HEK293 (cell line): ENCODE measurements around the gene OAT.
A peak's percentile ranks its signal among the peaks of the same experiment; 100 is the strongest.

ENCODE experiments used
- CTCF ChIA-PET: fragments of 350-600 bp; formaldehyde crosslinking; extraction: SDS; loops from one replicate; lab custom pipeline; 2021; ENCODE audit warnings: antibody characterized with exemption; lab: Yijun Ruan, JAX
- POLR2A ChIA-PET: fragments of 300-600 bp; formaldehyde crosslinking; extraction: SDS; loops from one replicate; lab custom pipeline; 2020; ENCODE audit warnings: antibody characterized with exemption, inconsistent platforms; lab: Yijun Ruan, JAX
- H3K27ac ChIP-seq: fragments of 200-500 bp; sonication (Bioruptor generic); 2 replicates; pipeline ENCODE4 v1.5.1; 2014; ENCODE audit warnings: low read depth, low read length, control low read depth, inconsistent platforms; ENCODE audit errors: extremely low read depth
- H3K36me3 ChIP-seq, 2 experiments: fragments of 200-500 bp in 1 of 2; sonication (Bioruptor generic) in 1 of 2; 1 replicate in 1 of 2; 2 replicates in 1 of 2; pipeline ENCODE4 v1.5.1; 2014 to 2017; ENCODE audit warnings: inconsistent platforms in 2 of 2, low read length in 2 of 2; ENCODE audit not compliant: control insufficient read depth in 2 of 2, insufficient read depth in 1 of 2
- H3K4me1 ChIP-seq: fragments of 200-500 bp; sonication (Bioruptor generic); 2 replicates; pipeline ENCODE4 v1.5.1; 2014; ENCODE audit warnings: mild to moderate bottlenecking, low read length, inconsistent platforms; ENCODE audit not compliant: control insufficient read depth, insufficient read depth
- H3K4me3 ChIP-seq: 2 replicates; pipeline ENCODE4 v1.5.1; 2011; ENCODE audit warnings: low read depth, mild to moderate bottlenecking, control low read depth, low read length, moderate library complexity
- H3K9me3 ChIP-seq: fragments of 200-500 bp; sonication (Bioruptor generic); 2 replicates; pipeline ENCODE4 v1.5.1; 2014; ENCODE audit warnings: low read depth, low read length, inconsistent platforms; ENCODE audit not compliant: control insufficient read depth, insufficient read depth
- HIC1 ChIP-seq: fragments of 450-650 bp; formaldehyde crosslinking; IDR thresholded peaks from 2 replicates; pipeline ENCODE4 v1.5.1; 2016; ENCODE audit warnings: missing biosample characterization, missing genetic modification characterization
- HOXA7 ChIP-seq: sonication (generic); formaldehyde crosslinking; IDR thresholded peaks from 2 replicates; pipeline ENCODE4 v1.8.1; 2022; ENCODE audit warnings: missing genetic modification reagents, borderline replicate concordance
- KLF1 ChIP-seq: fragments of 450-650 bp; formaldehyde crosslinking; IDR thresholded peaks from 2 replicates; pipeline ENCODE4 v1.5.1; 2016; ENCODE audit warnings: missing biosample characterization, missing genetic modification characterization
- KLF9 ChIP-seq: fragments of 450-650 bp; formaldehyde crosslinking; IDR thresholded peaks from 2 replicates; pipeline ENCODE4 v1.5.1; 2016; ENCODE audit warnings: missing biosample characterization, missing genetic modification characterization, low read depth
- OSR2 ChIP-seq: fragments of 450-650 bp; formaldehyde crosslinking; IDR thresholded peaks from 2 replicates; pipeline ENCODE4 v1.5.1; 2016; ENCODE audit warnings: missing biosample characterization, missing genetic modification characterization
- PBX3 ChIP-seq: sonication (generic); formaldehyde crosslinking; IDR thresholded peaks from 2 replicates; pipeline ENCODE4 v1.8.1; 2022; ENCODE audit warnings: mild to moderate bottlenecking, moderate library complexity, missing genetic modification reagents
- REPIN1 ChIP-seq: fragments of 450-650 bp; formaldehyde crosslinking; IDR thresholded peaks from 2 replicates; pipeline ENCODE4 v1.5.1; 2017; ENCODE audit warnings: missing biosample characterization, missing genetic modification characterization, low read depth
- ZBTB17 ChIP-seq: fragments of 450-650 bp; formaldehyde crosslinking; IDR thresholded peaks from 2 replicates; pipeline ENCODE4 v1.5.1; 2016; ENCODE audit warnings: missing biosample characterization, missing genetic modification characterization
- ZBTB21 ChIP-seq: fragments of 450-650 bp; formaldehyde crosslinking; IDR thresholded peaks from 2 replicates; pipeline ENCODE4 v1.5.1; 2017; ENCODE audit warnings: missing biosample characterization, missing genetic modification characterization
- ZFHX2 ChIP-seq: fragments of 450-650 bp; formaldehyde crosslinking; conservative IDR thresholded peaks from 2 replicates; pipeline ENCODE4 v1.5.1; 2016; ENCODE audit warnings: missing biosample characterization, missing genetic modification characterization
- ZNF341 ChIP-seq: fragments of 450-650 bp; formaldehyde crosslinking; IDR thresholded peaks from 2 replicates; pipeline ENCODE4; 2016; ENCODE audit warnings: low read depth, missing biosample characterization, missing genetic modification characterization
- ZNF394 ChIP-seq: fragments of 450-650 bp; formaldehyde crosslinking; IDR thresholded peaks from 2 replicates; pipeline ENCODE4 v1.5.1; 2016; ENCODE audit warnings: missing biosample characterization, missing genetic modification characterization, mild to moderate bottlenecking, moderate library complexity, borderline replicate concordance
- ZNF585B ChIP-seq: fragments of 450-650 bp; formaldehyde crosslinking; IDR thresholded peaks from 2 replicates; pipeline ENCODE4 v1.5.1; 2016; ENCODE audit warnings: missing biosample characterization, missing genetic modification characterization
- ZNF610 ChIP-seq: fragments of 450-650 bp; formaldehyde crosslinking; IDR thresholded peaks from 2 replicates; pipeline ENCODE4 v1.5.1; 2016; ENCODE audit warnings: missing biosample characterization, missing genetic modification characterization, borderline replicate concordance
- ZNF626 ChIP-seq: fragments of 450-650 bp; sonication (Bioruptor Pico); formaldehyde crosslinking; IDR thresholded peaks from 2 replicates; pipeline ENCODE4 v1.5.1; 2018; ENCODE audit warnings: missing biosample characterization, missing genetic modification characterization, inconsistent platforms

The OAT gene

GRCh38 chr10:124460144-124460543 lies 41.4 kb upstream of the OAT start:
- TF ChIP-seq ZFHX2 (tag by site-specific recombination): 0 out of 2 replicates have a peak, but pooled peaks have one; percentile 21
- TF ChIP-seq HOXA7: no peak
- no peaks in the 10 kb centered on the region for H3K4me1 ChIP-seq
- POLR2A ChIA-PET: interaction anchor here (1.1 to 2.1 kb wide), 2 partner anchors 10 to 41 kb away, joined by 3 to 6 read pairs; partner anchors contain the start of genes NKX1-2 and OAT

GRCh38 chr10:124459395-124459794 lies 40.7 kb upstream of the OAT start:
- POLR2A ChIA-PET: interaction anchor here (2.1 kb wide), 1 partner anchor 40 kb away, joined by 6 read pairs; the partner anchor contains the start of gene OAT
- TF ChIP-seq KLF9 (tag by site-specific recombination) (no peak), KLF1 (tag by site-specific recombination) (no peak), ZBTB21 (tag by site-specific recombination) (no peak)
- Histone ChIP-seq H3K36me3 (no peaks in the 10 kb centered on the region; a peak in 1 of 3 replicates), H3K4me3 (no peak overlapping the region), H3K4me1 (no peaks in the 10 kb centered on the region), H3K27ac (no peak overlapping the region), H3K9me3 (no peaks in the 10 kb centered on the region)
- CTCF ChIA-PET: no interaction called here

More at GRCh38 chr10:124460144-124460543, 41.4 kb upstream of the OAT start:
- CTCF ChIA-PET: no interaction called here
- no peak overlapping the region for H3K4me3 ChIP-seq
- H3K36me3 ChIP-seq: no peaks in the 10 kb centered on the region; a peak in 1 of 3 replicates
- H3K9me3 ChIP-seq: no peaks in the 10 kb centered on the region
- H3K27ac ChIP-seq: no peak overlapping the region

GRCh38 chr10:124458889-124459288 lies 40.2 kb upstream of the OAT start:
- Histone ChIP-seq H3K9me3 (no peaks in the 10 kb centered on the region), H3K4me3 (no peak overlapping the region), H3K4me1 (no peaks in the 10 kb centered on the region), H3K27ac (no peak overlapping the region), H3K36me3 (no peaks in the 10 kb centered on the region; a peak in 1 of 3 replicates)
- TF ChIP-seq ZNF394 (tag by site-specific recombination) (no peak), ZNF341 (tag by site-specific recombination) (0 out of 2 replicates have a peak, but pooled peaks have one; percentile 16), ZNF585B (tag by site-specific recombination) (no peak), PBX3 (CRISPR knock-in tag) (no peak), REPIN1 (no peak)
- ChIA-PET CTCF (no interaction called here), POLR2A (interaction anchor here (2.1 kb wide), 1 partner anchor 40 kb away, joined by 6 read pairs; the partner anchor contains the start of gene OAT)

- Histone ChIP-seq H3K36me3 (no peaks in the 10 kb centered on the region; a peak in 1 of 3 replicates), H3K9me3 (no peaks in the 10 kb centered on the region), H3K27ac (no peak overlapping the region), H3K4me1 (no peaks in the 10 kb centered on the region), H3K4me3 (no peak overlapping the region)
- POLR2A ChIA-PET: interaction anchor here (2.1 kb wide), 1 partner anchor 39 kb away, joined by 6 read pairs; the partner anchor contains the start of gene OAT
- CTCF ChIA-PET: no interaction called here
- TF ChIP-seq ZBTB17 (0 out of 2 replicates have a peak, but pooled peaks have one; percentile 44), ZNF610 (tag by site-specific recombination) (no peak)
Measured at GRCh38 chr10:124458473-124458872, 39.8 kb upstream of the OAT start.

- Histone ChIP-seq H3K27ac (no peak overlapping the region), H3K36me3 (no peaks in the 10 kb centered on the region), H3K4me1 (no peaks in the 10 kb centered on the region), H3K4me3 (no peak overlapping the region), H3K9me3 (no peaks in the 10 kb centered on the region)
- no peak for TF ChIP-seq ZNF626 (tag by site-specific recombination)
- no peak for TF ChIP-seq HIC1 (tag by site-specific recombination)
- no peak for TF ChIP-seq OSR2 (tag by site-specific recombination)
- ChIA-PET CTCF (no interaction called here), POLR2A (interaction anchor here (1.7 kb wide), 1 partner anchor 37 kb away, joined by 8 read pairs; the partner anchor contains the start of gene OAT)
Measured at GRCh38 chr10:124455441-124455840, 36.7 kb upstream of the OAT start.
